GM18907 (cell line): ENCODE results near the gene SLC5A6.
"Not testable (repeated sequence)": the region's sequence is repeated elsewhere in the genome, so short reads cannot be mapped to it uniquely, and the experiment has no call there.

Experiments used
- ATAC-seq: cut with Tn5 transposase; IDR thresholded peaks from one replicate; pipeline ENCODE4 v1.9.1; 2021; ENCODE audit warnings: mild to moderate bottlenecking, moderate library complexity; ENCODE audit not compliant: unreplicated experiment

Gene SLC5A6

GRCh38 chr2:27208486-27209050 lies 3.5 kb downstream of the SLC5A6 start:
- ATAC-seq, result no peak

DNA sequence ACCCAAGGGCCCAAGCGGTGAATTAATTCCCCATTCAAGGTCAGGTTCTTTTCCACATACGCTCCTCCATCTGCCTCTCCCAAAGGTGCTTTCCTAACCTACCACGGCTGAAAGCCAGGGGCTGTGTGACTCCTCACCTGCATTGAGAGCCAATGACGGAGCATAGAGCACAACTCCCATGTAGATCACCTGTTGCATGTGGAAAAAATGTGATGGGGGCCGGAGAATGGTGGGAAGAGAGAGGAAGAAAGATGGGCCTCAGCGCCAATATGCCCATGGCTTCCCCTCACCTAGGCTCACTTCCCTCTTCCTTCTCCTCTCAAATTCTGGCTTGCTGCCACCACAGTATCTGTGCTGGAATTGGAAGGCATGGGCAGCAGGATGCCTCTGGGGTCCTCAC lies 5.7 kb downstream of the SLC5A6 start:
- ATAC-seq, result no peak

DNA sequence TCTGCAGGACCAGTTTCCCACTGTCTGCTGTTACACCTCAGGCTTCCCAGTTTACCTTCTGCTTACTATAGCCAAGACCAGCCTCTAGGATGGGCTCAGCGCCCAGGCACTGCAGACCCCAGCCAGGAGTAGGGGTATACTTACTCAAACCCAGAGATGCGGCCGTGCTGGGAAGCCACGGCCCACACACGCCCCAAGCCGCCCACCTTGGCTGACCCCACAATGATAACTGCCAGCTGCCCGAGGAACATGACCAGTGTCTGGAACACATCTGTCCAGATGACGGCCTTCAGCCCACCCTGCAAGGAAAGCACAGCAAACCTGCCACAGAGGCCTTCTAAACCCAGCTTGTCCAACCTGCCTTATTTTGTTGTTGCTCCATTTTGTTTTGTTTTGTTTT lies 6.9 kb downstream of the SLC5A6 start:
- no peak for ATAC-seq

- no peak for ATAC-seq
Observed at GRCh38 chr2:27204566-27204965, 7.5 kb downstream of the SLC5A6 start.

GRCh38 chr2:27203741-27204140 lies 8.3 kb downstream of the SLC5A6 start:
- ATAC-seq, result no peak

DNA sequence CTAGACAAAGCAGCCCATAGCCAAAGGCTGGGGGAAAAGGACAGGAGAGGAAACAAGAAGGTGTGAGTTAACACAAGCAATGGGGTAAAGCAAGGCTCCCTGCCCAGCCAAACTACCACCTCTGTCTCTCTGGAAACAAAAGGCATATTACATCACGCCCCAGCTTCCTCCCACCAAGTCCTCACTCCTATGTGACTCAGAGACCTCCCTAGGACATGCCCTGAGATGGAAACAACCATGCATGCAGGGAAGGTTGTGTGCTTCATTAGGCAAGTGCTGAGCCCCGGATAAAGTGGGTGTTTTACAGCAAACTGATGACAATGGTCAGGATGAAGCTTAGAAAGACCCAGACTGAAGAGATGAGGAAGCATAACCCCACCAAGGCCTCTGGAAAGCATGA lies 9.2 kb downstream of the SLC5A6 start:
- ATAC-seq, result no peak

DNA sequence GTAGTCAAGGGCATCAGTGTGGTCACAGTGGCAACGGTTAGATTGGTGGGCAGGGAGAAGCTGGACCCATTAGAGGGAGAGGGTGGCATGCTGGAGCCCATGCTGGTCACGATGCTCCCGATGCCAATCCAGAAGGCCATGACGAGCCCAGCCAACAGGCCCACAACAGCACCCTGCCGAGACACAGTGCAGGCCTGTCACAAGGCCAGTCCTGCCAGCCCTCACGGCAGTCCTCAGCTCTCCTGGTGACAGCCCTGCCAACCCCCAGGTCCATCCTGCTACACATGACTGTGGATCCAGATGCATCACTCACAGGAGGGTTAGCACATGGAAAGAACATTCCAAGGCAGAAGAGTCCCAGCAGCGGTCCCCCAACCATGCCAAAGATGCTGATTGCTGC lies 10.4 kb downstream of the SLC5A6 start:
- no peak for ATAC-seq

DNA sequence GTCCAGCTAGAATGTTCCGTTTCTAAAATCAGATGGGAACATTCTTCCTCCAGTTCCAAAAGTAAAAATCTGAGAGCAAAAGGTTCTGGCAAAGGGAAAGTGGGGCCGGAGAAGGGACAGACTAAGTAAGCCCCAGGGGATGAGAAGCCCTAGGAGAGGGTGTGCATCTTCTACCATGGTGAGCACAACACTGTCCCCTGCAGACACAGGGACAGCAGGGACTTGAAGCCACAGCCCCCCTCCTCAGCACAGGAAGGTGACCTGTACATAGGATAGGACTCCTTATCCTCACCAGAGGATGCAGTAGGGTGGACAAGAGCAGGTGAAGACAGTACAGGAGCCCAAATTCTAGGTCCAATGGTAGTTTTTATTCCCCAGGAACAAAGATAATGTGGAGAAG lies 12.8 kb downstream of the SLC5A6 start:
- ATAC-seq, result no peak

DNA sequence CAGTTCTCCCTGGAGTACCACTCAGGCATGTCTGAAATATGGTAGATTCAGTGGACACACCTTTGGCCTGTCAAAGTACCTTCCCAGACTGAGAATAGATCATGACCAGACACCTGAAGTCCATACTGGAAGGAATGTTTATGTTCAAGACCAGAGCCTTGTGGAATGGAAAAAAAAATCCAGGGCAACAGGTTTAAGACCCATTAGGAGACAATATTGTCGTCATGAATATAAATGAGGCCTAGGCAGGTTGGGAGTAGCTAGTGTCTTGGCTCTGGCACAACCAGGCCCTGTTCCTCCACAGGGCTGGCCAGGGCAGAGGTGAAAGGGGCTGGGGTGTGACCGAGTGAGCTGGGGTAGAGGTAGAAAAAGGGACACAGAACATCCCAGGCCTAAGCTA lies 13.4 kb downstream of the SLC5A6 start:
- no peak for ATAC-seq

GRCh38 chr2:27198068-27198467 lies 14.0 kb downstream of the SLC5A6 start:
- ATAC-seq, result not testable (repeated sequence)

DNA sequence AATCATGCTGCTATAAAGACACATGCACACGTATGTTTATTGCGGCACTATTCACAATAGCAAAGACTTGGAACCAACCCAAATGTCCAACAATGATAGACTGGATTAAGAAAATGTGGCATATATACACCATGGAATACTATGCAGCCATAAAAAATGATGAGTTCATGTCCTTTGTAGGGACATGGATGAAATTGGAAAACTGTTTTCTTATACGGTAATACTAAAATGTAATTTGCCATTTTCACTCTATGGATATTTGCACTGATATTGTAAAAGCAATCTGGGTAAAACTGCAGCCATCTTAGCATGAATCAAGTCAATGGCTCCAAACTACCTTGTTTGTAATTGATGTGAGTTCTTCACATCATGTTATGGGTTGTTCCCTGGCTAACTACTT lies 16.3 kb downstream of the SLC5A6 start:
- ATAC-seq, result not testable (repeated sequence)

DNA sequence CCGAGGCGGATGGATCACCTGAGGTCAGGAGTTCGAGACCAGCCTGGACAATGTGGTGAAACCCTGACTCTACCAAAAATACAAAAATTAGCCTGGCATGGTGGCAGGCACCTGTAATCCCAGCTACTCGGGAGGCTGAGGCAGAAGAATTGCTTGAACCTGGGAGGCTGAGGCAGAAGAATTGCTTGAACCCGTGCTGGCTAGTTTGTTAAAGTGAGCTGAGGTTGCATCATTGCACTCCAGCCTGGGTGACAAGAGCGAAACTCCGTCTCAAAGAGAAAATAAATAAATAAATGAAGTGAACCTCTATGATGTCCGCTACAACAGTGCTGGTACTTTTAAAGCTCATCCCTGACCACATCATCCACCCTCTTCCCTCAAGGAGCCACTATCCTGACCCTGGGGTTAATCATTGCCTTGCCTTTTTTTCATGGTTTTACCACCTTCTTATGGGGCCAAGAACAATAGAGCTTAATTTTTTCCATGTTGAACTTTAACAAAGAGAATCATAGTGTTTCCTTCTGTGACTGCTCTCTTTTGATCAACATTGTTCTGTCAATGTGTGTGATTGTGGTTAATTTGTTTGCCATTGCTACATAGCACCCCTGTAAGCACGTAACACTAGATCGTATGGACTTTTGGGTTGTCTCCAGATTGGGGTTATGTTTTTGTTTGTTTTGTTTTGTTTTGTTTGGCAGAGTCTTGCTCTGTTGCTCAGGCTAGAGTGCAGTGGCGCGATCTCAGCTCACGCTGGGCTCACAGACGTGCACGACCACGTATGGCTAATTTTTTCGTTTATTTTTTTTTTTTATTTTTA lies 17.3 kb downstream of the SLC5A6 start:
- ATAC-seq, result no peak

- no peak for ATAC-seq
Observed at GRCh38 chr2:27191070-27191829, 20.8 kb downstream of the SLC5A6 start.

DNA sequence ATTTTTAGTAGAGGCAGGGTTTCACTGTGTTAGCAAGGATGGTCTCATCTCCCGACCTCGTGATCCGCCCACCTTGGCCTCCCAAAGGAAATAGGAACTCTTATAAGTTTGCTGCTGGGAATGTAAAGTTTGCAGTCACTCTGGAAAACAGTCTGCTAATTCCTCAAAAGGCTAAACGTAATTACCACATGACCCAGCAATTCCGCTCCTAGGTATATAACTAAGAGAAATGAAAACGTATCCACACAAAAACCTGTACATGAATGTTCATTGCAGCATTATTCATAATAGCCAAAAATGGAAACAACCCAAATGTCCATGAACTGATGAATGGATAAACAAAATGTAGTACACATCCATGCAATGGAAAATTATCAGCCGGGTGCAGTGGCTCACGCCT lies 22.1 kb downstream of the SLC5A6 start:
- ATAC-seq, result no peak

DNA sequence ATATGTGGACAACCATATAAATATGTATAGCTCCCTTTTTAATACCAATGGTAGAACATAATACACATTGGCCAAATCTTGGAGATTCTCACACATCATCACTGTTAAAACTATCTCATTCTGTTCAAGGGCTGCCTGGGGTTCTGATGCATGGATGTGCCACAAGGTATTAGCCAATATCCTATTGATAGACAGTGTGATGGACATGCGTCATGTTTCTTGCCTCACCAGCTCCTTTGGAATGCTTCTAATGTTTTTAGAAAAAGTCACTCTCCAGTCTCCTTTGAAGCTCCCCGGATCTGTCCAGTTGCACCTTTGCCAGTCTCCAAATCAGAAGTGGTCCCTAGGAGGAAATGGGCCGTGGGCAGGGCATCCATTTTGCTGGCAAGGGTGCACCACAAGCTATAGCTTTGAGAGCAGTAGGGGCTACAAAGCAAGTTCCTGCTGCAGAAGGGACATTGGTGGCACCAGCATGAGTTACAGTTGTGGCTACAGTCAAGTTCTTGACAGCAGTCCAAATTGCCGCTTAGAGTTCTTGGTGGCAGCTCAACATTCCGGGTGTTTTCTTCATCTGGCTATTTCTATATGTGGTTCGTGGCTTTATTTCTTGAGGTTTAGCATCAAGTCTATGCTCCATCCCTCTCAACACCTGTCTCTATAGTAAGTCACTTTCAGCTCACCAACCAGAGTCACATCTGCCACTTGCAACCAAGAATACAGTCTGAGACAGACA lies 25.3 kb downstream of the SLC5A6 start:
- no peak for ATAC-seq

DNA sequence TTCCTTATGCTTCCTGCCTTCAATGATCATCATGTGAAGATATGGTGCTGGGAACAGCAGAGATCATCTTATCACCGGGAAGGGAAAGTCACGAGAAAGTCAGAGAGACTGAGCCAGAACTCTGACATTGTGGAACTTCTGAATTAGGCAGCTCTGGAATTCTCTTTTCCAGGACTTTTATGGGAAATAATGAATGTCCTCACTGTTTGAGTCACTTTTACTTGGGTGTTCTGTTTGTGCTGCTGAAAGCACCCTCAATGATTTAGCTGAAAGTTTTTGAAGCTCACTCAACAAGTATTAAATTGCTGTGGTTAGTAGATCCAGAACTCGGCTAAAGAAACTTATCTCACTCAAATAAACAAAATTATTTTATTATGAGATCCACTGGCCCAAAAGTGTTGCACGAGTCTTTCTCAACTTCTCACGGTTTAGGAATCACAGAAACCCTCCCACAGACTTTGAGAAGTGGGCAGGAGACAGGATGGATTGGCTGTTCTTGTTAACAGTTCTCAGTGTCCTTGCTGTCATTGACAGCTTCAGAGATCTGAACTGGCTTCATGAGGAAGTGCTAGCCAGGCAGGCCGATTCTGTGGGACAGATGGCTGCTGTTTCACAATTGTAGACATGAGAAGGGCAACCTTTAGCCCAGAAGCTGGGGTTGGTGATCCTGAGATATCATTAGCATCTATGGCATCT lies 26.6 kb downstream of the SLC5A6 start:
- no peak for ATAC-seq

DNA sequence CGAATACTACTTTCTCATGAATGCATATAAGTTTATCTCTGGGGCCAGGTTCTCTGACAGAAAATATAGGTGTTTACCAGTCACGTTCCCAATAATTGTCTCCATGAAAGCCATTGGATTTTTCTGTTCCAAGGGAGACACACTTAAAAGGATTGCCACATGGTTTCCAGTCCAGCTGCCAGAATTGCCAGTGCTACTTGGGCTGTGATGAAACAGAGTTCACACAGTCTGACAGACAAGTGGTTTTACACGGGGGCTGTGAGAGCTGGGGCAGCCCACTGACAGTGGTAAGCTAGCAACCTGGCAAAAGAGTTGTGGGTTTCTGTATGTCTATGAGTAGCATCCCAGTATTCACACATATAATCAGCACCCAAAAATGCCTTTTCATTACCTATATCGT lies 28.0 kb downstream of the SLC5A6 start:
- no peak for ATAC-seq

DNA sequence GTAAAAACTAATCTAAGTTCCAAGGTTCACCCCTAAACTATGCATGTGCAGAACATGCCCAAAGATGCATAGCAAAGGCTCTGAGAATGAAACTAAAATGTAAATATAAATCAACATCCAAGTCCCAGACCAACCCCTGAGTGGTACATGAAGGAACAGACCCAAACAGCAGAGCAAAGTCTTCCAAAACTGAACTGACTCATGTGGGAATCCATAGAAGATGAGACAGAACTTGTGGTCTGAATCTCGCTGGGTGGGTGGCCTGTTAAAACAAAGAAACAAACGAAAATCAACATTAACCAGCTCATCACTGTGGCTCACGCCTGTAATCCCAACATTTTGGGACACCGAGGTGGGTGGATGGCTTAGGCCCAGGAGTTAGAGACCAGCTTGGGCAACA lies 29.7 kb downstream of the SLC5A6 start:
- ATAC-seq, result no peak

DNA sequence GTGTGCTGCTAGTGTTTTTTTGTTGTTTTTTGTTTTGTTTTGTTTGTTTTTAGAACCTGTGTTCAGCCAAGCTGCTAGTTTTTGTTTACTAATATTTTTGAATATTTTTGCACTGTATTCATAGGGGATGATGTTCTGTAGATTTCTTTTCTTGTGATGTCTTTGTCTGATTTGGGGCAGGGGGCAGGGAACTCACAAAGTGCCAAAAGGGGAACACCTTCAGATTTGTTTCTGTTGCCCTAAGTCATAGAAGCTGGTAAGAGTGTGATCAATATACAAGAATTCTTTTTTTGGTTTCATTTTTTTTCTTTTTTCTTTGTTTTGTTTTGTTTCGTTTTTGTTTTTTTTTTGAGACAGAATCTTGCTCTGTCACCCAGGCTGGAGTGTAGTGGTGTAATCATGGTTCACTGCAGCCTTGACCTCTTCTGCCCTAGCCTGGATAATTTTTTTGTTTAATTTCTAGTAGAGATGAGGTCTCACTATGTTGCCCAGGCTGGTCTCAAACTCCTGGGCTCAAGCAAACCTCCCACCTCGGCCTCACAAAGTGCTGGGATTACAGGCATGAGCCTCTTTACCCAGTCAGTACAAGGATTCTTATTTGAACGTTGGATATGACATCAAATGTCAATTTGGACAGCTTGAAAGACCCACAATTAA lies 32.6 kb downstream of the SLC5A6 start:
- ATAC-seq, result no peak

- no peak for ATAC-seq
Observed at GRCh38 chr2:27178469-27178868, 33.6 kb downstream of the SLC5A6 start.
